ENCODE measurements around the gene SMYD3.

- TF ChIP-seq CTCF (IDR thresholded peaks at IDR 0.05) (no peak), POLR2A (IDR thresholded peaks at IDR 0.05) (no peak), POLR2AphosphoS5 (IDR thresholded peaks at IDR 0.05) (no peak)
Observed at GRCh38 chr1:246302251-246302625, 204.8 kb downstream of the SMYD3 start.
